ENCODE results near the gene RHOXF1.
"Not testable (repeated sequence)": the region's sequence is repeated elsewhere in the genome, so short reads cannot be mapped to it uniquely, and the experiment has no call there.

The RHOXF1 gene, protein sequence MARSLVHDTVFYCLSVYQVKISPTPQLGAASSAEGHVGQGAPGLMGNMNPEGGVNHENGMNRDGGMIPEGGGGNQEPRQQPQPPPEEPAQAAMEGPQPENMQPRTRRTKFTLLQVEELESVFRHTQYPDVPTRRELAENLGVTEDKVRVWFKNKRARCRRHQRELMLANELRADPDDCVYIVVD

DNA sequence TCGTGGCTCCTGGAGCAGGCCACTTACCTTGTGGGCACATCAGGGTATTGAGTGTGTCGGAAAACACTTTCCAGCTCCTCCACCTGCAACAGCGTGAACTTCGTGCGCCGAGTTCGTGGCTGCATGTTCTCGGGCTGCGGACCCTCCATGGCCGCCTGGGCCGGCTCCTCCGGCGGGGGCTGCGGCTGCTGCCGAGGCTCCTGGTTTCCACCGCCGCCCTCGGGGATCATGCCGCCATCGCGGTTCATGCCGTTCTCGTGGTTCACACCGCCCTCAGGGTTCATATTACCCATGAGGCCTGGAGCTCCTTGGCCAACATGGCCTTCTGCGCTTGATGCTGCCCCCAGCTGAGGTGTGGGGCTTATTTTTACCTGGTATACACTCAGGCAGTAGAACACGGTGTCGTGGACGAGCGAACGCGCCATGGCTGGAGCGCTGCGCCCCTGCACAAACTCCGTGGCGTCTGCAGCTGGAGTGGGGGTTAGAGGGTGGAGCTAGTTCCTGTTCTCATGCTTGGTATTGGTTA is at the start of gene RHOXF1:
RHOXF1 (minus strand) TSS at position 476 of the 526 bp plus-strand sequence; CDS start at position 425, 51 bp downstream.
- no peak for DNase-seq

DNA sequence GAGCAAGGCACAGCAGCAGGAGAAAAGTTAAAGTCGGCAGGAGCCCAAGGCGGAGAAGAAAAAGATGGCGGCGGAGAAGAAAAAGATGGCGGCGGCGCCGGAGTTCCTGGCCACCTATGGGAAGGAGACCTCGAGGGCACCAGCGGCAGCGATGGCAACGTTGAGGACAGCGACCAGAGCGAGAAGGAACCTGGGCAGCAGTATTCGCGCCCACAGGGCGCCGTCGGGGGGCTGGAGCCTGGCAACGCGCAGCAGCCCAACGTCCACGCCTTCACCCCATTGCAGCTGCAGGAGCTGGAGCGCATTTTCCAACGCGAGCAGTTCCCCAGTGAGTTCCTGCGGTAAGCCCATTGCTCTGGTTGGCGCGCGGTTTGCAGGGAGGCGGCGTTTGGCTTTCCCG is 43.4 kb upstream of the RHOXF1 start:
- DNase-seq = not testable (repeated sequence)

DNA sequence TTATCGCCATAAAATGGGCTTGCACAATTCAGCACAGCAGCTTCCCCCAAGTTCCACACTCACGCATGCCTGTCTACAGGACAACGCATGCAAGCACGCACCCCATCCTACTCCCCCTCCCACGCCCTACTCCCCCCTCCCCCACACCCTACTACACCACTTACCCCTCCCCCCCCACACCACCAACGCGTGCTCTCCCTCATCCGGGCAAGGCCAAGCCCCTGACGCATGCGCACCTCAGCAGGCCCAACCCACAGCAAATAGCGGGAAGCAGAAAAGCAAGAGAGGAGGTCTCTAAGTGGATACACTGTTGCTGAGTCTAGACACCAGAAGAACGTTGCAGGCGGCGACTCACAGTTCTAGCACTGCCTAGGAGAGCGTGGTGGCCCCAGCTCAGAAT is 42.6 kb upstream of the RHOXF1 start, which contains the start of gene RHOXF2:
RHOXF2 (plus strand) TSS at position 301 of the 400 bp plus-strand sequence. CDS start 138 bp downstream, outside the sequence.
- DNase-seq = not testable (repeated sequence)

GRCh38 chrX:120150109-120150744 is 34.5 kb upstream of the RHOXF1 start:
- DNase-seq = not testable (repeated sequence)

DNA sequence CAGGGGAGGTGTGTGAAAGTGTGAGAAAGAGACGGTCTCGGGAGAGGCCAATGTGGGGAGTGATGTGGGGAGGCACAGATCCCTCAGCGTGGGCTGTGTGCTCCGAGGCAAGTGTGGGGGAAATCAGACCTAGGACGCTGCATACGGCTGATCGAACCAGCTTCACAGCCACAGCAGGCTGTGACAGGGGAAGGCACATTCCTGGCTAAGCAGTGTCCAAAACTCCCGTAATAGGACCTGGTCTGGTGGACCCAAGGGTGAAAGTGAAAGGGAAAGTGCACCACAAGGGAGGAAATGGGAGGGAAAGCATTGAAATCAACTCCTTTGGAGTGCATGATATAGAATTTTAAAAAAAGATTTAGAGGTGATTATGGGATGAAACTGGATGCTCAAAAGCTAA is 31.8 kb upstream of the RHOXF1 start:
- no peak for DNase-seq

GRCh38 chrX:120146323-120146722 is 30.6 kb upstream of the RHOXF1 start:
- not testable (repeated sequence) for DNase-seq

DNA sequence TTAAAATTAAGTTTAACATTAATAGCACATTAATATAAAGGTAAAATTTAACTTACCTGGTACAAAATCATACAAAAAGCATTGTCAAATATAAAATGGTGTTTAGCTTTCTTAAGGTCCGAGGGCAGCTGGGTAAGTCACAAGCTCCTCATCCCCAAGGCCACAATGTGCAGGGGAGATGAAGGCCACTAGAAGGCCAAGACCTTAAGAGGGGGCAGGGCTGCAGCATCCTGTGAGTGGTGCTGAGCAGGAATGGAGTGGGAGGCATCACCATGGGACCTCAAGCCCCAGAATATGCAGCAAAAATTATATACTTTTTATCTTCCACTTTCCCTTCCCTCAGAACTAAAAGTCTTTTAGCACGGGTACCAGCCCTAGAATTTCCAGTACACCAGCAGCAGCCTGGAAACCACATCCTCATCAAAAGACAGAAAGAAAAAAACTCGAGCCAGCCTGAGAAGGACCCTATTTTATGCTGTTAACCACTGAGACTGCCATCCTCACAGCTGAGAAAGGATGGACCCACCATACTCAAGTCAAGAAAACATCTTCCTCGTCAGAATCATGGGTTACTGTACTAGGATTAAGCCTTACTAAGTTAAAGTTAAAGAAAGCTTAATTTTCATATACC is 29.7 kb upstream of the RHOXF1 start:
- DNase-seq = no peak

GRCh38 chrX:120144178-120144844 is 28.6 kb upstream of the RHOXF1 start:
- no peak for DNase-seq

GRCh38 chrX:120140293-120140981 is 24.7 kb upstream of the RHOXF1 start:
- DNase-seq = no peak

DNA sequence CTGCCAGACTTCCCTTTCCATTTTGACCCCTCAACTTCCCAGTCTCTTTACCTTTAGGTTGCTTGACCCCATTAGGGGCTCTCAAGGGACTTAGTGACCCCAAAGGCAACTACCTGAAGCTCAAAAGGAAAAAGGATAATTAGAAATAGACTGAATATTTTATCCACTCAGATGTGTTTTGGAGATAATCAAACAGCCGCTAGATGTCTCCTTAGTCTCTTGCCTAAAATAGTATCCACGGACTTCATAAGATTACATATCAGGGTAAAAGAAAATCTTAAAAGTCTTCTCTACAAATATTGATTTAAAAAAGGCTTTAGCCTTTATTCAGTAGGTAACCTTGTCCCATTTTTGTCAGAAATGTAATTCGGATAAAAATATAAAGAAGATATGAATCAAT is 21.7 kb upstream of the RHOXF1 start:
- no peak for DNase-seq

DNA sequence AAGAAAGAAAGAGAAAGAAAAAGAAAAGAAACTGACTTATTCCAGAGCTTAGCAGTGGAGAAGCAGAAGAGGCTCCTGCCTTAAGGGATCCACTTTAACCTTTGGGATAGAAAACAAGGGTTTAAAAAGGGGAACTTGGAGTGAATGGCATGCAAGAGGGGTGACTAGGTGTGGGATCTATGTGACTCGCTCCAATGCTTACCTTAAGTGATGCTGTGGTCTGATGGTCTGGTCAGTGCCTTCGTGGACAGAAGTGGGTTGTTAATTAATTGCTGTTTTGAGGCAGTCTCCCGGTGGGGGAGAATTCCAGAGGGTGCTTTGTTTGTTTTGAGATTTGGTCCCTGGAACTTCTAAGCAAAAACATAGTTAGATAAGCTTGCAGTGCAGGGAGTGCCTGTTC is 21.1 kb upstream of the RHOXF1 start:
- no peak for DNase-seq

DNA sequence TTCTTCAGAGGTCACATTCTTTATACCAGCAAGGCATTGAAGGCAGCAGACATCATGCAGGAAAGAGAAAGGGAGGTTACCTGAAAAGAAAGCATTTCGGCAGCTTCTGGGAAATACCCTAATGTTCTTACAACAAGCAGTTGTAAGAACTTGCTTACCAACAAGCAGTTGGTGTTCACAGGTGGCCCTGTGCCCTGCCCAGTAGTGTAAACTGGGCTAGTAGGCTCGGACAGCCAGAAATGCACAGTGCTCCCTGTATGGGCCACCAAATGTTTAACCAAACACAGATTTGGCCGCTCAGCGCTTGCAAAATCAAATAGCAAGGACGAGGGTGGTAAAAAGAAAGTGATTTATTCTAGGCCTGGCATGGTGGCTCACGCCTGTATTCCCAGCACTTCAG is 20.4 kb upstream of the RHOXF1 start:
- no peak for DNase-seq

DNA sequence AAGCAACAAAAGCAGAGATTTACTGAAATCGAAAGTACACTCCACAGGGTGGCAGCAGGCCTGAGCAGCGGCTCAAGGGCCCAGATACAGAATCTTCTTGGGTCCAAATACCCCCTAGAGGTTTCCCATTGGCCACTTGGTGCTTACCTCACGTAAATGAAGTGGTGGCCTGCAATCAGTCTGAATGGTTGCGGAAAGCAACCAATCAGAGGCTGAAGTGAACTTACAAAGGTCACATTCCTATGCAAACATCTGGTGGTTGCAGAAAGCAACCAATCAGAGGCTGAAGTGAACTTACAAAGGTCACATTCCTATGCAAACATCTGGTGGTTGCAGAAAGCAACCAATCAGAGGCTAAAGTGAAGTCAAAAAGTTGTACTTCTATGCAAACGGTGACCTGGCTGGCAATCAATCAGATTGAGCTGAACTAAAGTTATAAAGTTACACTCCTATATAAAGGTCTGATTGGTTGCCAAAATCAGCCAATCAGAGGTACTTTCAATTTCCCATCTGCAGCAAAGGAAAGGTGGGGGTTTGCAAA is 12.7 kb upstream of the RHOXF1 start:
- not testable (repeated sequence) for DNase-seq

GRCh38 chrX:120125444-120125843 is 9.7 kb upstream of the RHOXF1 start:
- DNase-seq = no peak

DNA sequence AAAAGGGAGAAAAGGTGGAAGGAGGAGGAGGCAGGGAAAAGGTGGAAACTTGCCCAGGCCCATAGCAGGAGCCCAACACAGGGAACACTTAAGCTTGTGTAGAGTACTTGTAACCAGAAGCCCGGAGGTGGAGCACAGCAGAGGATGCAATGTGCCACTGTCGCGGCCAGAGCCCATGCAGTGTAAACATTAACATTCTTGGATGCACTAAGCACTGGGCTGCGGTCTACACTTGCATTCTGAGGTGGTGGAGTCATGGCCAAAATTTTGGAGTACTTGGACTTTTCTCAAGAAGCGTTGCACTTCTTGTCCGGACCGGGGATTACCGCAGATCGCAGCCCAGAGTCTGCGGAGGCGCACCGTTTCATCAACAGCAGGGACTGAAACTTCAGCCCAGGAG is 4.5 kb upstream of the RHOXF1 start:
- DNase-seq = no peak

DNA sequence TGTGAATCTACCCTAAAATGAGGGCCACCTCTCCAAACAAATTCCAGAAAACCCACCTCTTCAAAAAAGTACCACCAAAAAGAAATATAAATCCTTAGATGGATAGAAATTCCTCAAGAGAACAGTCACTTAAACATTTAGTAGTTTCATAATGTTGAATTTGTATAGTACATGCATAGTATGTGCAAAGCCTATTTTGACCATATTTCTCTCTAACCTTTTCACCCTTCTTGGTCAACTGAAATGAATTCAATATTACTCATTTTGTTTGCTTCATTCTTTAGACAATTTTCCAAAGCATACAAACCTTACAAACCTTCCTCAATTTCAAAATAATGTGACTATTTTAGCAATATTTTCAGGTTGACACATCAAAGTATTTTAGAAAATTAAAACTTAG is 4.1 kb downstream of the RHOXF1 start:
- no peak for DNase-seq

GRCh38 chrX:120109378-120109777 is 6.3 kb downstream of the RHOXF1 start:
- DNase-seq = no peak

- DNase-seq = not testable (repeated sequence)
Measured at GRCh38 chrX:120104707-120105106, 11.0 kb downstream of the RHOXF1 start.

GRCh38 chrX:120101057-120101456 is 14.7 kb downstream of the RHOXF1 start:
- DNase-seq = not testable (repeated sequence)

DNA sequence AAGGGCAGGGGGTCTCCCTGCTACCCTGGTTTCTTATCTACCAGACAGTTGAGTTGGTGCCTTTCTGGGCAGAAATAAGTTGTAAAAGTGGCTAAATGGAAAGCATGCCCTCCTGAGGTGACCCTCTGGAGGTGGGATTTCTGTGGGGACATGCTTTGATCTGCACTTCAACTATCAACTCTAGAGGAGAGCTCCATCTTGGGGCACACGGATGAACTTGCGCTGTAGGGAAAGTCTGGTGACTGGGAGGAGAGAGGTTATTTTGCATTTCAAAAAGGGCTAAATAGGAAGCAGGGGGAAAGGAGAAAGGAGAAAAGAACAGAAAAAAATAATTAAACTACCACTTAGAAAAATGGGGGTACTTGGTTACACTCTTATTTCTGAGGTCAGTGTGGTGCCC is 25.5 kb downstream of the RHOXF1 start:
- no peak for DNase-seq

DNA sequence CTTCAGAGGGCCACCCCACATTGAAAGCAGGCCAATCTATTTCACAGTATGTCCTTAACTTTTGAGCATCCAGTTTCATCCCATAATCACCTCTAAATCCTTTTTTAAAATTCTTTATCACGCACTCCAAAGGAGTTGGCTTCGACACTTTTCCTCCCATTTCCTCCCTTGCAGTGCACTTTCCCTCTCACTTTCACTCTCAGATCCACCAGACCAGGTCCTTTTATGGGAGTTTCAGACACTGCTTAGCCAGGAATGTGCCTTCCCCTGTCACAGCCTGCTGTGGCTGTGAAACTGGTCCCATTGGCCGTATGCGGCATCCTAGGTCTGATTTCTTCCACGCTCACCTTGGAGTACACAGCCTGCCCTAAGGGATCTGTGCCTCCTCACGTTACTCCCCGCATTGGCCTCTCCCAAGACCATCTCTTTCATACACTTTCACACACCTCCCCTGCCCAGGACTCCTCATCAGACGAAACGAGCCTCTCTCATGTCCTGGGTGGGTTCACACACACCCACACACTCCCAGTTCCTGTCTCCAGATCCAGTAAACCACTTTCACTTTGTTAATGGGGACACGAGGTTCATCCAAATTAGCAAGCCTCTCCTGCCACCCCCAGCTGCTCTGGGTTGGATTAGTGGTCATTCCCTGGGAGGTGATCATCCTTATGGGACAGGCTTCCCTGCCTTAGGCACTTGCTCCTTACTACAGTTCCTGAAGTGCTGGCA is 28.3 kb downstream of the RHOXF1 start:
- DNase-seq = no peak
